Measurements from ENCODE around the gene TRIM67. TPM values are rescaled to one million over a fixed set of nuclear protein-coding genes. Genes with fewer than 3 reads are reported as not detected.
"Not testable (repeated sequence)": the region's sequence is repeated elsewhere in the genome, so short reads cannot be mapped to it uniquely, and the experiment has no call there.

TRIM67 gene
- total RNA-seq, 4 donors from 2014 or later = 0.21 to 0.38 TPM; not detected in 2

DNA sequence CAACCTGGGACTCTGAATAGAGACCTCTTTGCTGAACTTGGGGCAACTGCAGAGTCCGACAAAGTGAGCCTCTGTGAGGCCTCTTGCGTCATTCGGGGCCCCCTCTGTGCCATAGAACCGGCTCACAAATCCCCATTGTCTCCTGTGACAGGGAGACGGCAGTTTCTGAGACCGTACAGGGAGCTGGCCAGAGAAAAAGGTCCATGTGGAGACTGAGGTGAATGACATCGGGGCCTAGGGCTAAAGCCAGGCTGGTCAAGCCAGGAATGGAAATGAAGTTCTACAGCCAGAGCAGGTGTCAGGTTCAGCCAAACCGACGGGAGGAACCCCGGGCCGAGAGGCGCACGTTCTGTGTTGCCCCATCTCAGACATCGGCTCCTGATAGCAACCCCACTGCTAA is 37.1 kb upstream of the TRIM67 start:
- H3K27me3 ChIP-seq = no peaks in the 10 kb centered on the region
- H3K27ac ChIP-seq = no peak overlapping the region
- WGBS = 87% methylated on average over 14 of the region's 14 CpGs
- no peaks in the 10 kb centered on the region for H3K4me1 ChIP-seq
- TF ChIP-seq EP300 (IDR thresholded peaks at IDR 0.05) = no peak
- no peak for TF ChIP-seq POLR2AphosphoS5 (IDR thresholded peaks at IDR 0.05)
- TF ChIP-seq CTCF (IDR thresholded peaks at IDR 0.05) = no peak
- TF ChIP-seq POLR2A (IDR thresholded peaks at IDR 0.05) = no peak
- no peak overlapping the region for H3K4me3 ChIP-seq
- H3K36me3 ChIP-seq = no peaks in the 10 kb centered on the region
- DNase-seq (ENCODE audit: low spot score in 2 of 2) = no peak
- no peaks in the 10 kb centered on the region for H3K9me3 ChIP-seq

DNA sequence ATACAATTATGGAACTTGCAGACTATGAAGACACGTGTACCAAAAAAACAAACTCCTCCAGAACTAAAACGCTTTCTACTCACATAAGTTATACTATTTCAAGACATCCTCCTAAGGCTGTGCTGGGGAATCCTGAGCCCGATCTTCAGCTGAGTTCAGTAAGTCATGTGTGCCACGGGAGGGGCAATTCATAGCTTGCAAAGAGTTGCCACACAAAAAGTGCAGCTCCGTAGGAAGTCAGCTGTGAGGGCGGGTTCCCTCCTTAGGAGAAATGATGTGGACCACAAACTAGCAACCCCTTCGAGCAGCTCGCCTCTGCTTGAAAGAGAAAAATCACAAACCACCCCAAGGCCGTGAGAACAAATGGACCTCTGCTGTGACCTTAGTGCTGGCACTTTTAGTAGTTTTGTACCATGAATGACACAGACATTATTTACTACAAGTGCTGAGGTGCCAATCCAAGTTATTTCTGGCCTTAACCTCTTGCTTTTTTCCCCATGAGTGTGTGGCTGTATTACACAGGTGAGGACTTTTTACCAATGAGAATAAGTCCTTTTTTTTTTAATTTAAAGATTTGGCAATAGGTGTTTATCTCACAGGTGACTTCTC is 35.8 kb upstream of the TRIM67 start:
- 72% methylated on average over 9 of the region's 9 CpGs for WGBS
- Histone ChIP-seq H3K9me3 (no peaks in the 10 kb centered on the region), H3K27ac (no peak overlapping the region), H3K4me1 (no peaks in the 10 kb centered on the region), H3K27me3 (no peaks in the 10 kb centered on the region), H3K4me3 (no peak overlapping the region), H3K36me3 (no peaks in the 10 kb centered on the region)
- TF ChIP-seq EP300 (IDR thresholded peaks at IDR 0.05) (no peak), CTCF (IDR thresholded peaks at IDR 0.05) (no peak), POLR2A (IDR thresholded peaks at IDR 0.05) (no peak), POLR2AphosphoS5 (IDR thresholded peaks at IDR 0.05) (no peak)
- DNase-seq (ENCODE audit: low spot score in 2 of 2) = no peak

DNA sequence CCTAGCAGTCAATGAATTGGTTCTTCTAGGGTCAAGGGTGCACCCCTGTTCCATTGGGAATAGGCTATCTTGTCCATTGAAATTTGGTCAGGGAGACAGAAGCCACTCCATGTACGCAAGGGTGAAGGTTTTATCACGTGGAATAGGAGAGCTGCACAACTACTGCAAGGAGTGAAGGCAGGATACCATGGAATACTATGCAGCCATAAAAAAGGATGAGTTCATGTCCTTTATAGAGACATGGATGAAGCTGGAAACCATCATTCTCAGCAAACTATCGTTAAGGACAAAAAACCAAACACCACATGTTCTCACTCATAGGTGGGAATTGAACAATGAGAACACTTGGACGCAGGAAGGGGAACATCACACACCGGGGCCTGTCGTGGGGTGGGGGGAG is 34.8 kb upstream of the TRIM67 start:
- not testable (repeated sequence) for H3K27ac ChIP-seq; H3K4me1 ChIP-seq; H3K9me3 ChIP-seq; H3K27me3 ChIP-seq; H3K36me3 ChIP-seq; H3K4me3 ChIP-seq; DNase-seq (ENCODE audit: low spot score in 2 of 2)
- 86% methylated on average over 6 of the region's 6 CpGs for WGBS

GRCh38 chr1:231128471-231128870 is 33.4 kb upstream of the TRIM67 start:
- H3K27me3 ChIP-seq; H3K9me3 ChIP-seq; H3K36me3 ChIP-seq; H3K4me3 ChIP-seq; H3K4me1 ChIP-seq; DNase-seq (ENCODE audit: low spot score in 2 of 2); H3K27ac ChIP-seq: not testable (repeated sequence)
- 70% methylated on average over 2 of the region's 27 CpGs for WGBS

- 59% methylated on average over 4 of the region's 4 CpGs for WGBS
- Histone ChIP-seq H3K9me3 (no peaks in the 10 kb centered on the region), H3K4me3 (no peak overlapping the region), H3K36me3 (no peaks in the 10 kb centered on the region), H3K27ac (no peak overlapping the region), H3K4me1 (no peaks in the 10 kb centered on the region), H3K27me3 (no peaks in the 10 kb centered on the region)
- no peak for TF ChIP-seq POLR2A (IDR thresholded peaks at IDR 0.05)
- no peak for TF ChIP-seq CTCF (IDR thresholded peaks at IDR 0.05)
- TF ChIP-seq EP300 (IDR thresholded peaks at IDR 0.05) = no peak
- TF ChIP-seq POLR2AphosphoS5 (IDR thresholded peaks at IDR 0.05) = no peak
- DNase-seq (ENCODE audit: low spot score in 2 of 2) = no peak
Observed at GRCh38 chr1:231130544-231130943, 31.3 kb upstream of the TRIM67 start.

GRCh38 chr1:231132591-231132990 is 29.3 kb upstream of the TRIM67 start:
- not testable (repeated sequence) for DNase-seq (ENCODE audit: low spot score in 2 of 2); H3K27ac ChIP-seq; H3K4me3 ChIP-seq; H3K9me3 ChIP-seq; H3K27me3 ChIP-seq; H3K4me1 ChIP-seq; H3K36me3 ChIP-seq
- WGBS = 98% methylated on average over 8 of the region's 8 CpGs

DNA sequence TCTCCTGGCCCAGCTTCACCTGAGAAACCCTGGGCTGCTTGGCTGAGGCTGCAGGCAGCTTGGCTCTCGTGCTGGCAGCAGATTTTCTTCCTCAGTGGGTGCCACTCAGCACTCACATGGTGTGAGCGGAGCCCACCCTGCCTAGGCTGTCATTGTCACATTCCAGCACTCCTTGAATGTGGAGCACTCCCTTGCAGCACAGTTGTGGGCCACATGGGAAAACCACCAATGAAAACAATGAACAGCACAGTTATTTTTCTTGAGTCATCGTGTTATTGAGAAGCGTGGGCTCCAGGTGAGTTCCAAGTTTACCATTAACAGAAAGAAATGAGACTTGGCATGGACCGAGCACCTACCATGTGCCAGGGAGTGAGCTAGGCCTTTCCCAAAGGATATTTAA is 27.2 kb upstream of the TRIM67 start:
- 59% methylated on average over 5 of the region's 5 CpGs for WGBS
- TF ChIP-seq POLR2A (IDR thresholded peaks at IDR 0.05) = no peak
- TF ChIP-seq CTCF (IDR thresholded peaks at IDR 0.05) = no peak
- TF ChIP-seq EP300 (IDR thresholded peaks at IDR 0.05) = no peak
- TF ChIP-seq POLR2AphosphoS5 (IDR thresholded peaks at IDR 0.05) = no peak
- no peaks in the 10 kb centered on the region for H3K36me3 ChIP-seq
- no peak overlapping the region for H3K4me3 ChIP-seq
- peaks cover 4% of the 10 kb centered on the region for H3K4me1 ChIP-seq
- H3K27ac ChIP-seq = no peak overlapping the region
- H3K9me3 ChIP-seq = no peaks in the 10 kb centered on the region
- no peak for DNase-seq (ENCODE audit: low spot score in 2 of 2)
- no peaks in the 10 kb centered on the region for H3K27me3 ChIP-seq
